ENCODE data around the gene PDE4D.

PDE4D gene

GRCh38 chr5:59485629-59486439, 407.7 kb downstream of the PDE4D start:
- H3K27me3 ChIP-seq (replicated peaks; ENCODE audit: control insufficient read depth, insufficient read depth, low read length) = no peaks in the 10 kb centered on the region
- DNase-seq (ENCODE audit: extremely low read depth, insufficient read length) = no peak
- H3K4me3 ChIP-seq (replicated peaks; ENCODE audit: low read depth, low read length) = no peak overlapping the region
- H3K36me3 ChIP-seq (ENCODE audit: control insufficient read depth, insufficient read depth, low read length) = no peaks in the 10 kb centered on the region
- no peak for TF ChIP-seq CTCF (IDR thresholded peaks at IDR 0.05; ENCODE audit: insufficient read depth, low read length, poor library complexity, severe bottlenecking)

- Histone ChIP-seq H3K36me3 (ENCODE audit: control insufficient read depth, insufficient read depth, low read length) (no peaks in the 10 kb centered on the region), H3K27me3 (replicated peaks; ENCODE audit: control insufficient read depth, insufficient read depth, low read length) (no peaks in the 10 kb centered on the region), H3K4me3 (replicated peaks; ENCODE audit: low read depth, low read length) (no peak overlapping the region)
- TF ChIP-seq CTCF (IDR thresholded peaks at IDR 0.05; ENCODE audit: insufficient read depth, low read length, poor library complexity, severe bottlenecking) = no peak
- no peak for DNase-seq (ENCODE audit: extremely low read depth, insufficient read length)
Observed at GRCh38 chr5:59485107-59485506, 408.4 kb downstream of the PDE4D start.

DNA sequence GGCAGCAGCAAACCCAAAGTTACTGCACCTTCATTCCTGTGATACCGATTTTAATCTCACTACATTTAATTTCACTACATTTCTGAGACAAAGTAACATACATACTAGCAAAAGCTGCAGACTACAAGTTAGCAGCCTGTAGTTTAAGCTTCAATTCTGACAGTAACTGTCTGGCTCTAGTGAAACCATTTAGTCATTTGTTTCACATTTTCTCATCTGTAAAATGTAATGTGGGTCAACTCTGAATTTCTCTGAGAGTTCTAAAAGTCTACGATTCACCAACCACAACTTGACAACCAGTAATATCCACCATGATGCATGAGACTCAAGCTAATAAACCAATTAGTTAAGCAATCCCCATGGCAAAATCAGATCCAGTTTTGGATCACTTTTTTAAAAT, 408.9 kb downstream of the PDE4D start:
- H3K4me3 ChIP-seq (replicated peaks; ENCODE audit: low read depth, low read length) = no peak overlapping the region

DNA sequence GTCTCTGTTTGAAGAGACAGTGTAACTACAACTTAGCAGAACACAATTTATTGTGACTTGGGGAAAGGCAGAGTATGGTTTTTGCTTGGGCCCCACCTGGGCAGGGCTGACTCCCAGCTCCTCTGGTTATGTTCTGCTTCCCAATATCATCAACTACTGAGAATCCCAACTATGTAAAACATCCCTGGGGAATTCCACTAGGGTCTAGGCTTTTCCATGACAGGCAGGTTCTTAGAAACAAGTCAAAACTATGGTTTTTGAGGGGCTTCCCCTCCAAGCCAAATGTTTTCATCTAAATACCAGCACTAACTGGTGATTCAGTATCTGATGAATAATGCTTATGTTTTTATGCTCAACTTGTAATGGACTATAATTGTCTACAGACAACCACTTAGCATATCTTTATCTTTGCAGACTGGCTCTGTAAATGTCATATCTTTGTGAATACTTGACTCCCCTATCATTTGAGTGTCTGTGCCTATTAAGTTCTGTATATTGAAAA, 409.5 kb downstream of the PDE4D start:
- no peak for TF ChIP-seq CTCF (IDR thresholded peaks at IDR 0.05; ENCODE audit: insufficient read depth, low read length, poor library complexity, severe bottlenecking)
- H3K36me3 ChIP-seq (ENCODE audit: control insufficient read depth, insufficient read depth, low read length) = no peaks in the 10 kb centered on the region
- no peak for DNase-seq (ENCODE audit: extremely low read depth, insufficient read length)
- no peaks in the 10 kb centered on the region for H3K27me3 ChIP-seq (replicated peaks; ENCODE audit: control insufficient read depth, insufficient read depth, low read length)
- H3K4me3 ChIP-seq (replicated peaks; ENCODE audit: low read depth, low read length) = no peak overlapping the region

More for the DNA sequence above, 408.9 kb downstream of the PDE4D start:
- no peaks in the 10 kb centered on the region for H3K36me3 ChIP-seq (ENCODE audit: control insufficient read depth, insufficient read depth, low read length)
- H3K27me3 ChIP-seq (replicated peaks; ENCODE audit: control insufficient read depth, insufficient read depth, low read length) = no peaks in the 10 kb centered on the region
- no peak for TF ChIP-seq CTCF (IDR thresholded peaks at IDR 0.05; ENCODE audit: insufficient read depth, low read length, poor library complexity, severe bottlenecking)
- no peak for DNase-seq (ENCODE audit: extremely low read depth, insufficient read length)

GRCh38 chr5:59479086-59479485, 414.4 kb downstream of the PDE4D start:
- Histone ChIP-seq H3K4me3 (replicated peaks; ENCODE audit: low read depth, low read length) (no peak overlapping the region), H3K36me3 (ENCODE audit: control insufficient read depth, insufficient read depth, low read length) (no peaks in the 10 kb centered on the region), H3K27me3 (replicated peaks; ENCODE audit: control insufficient read depth, insufficient read depth, low read length) (no peaks in the 10 kb centered on the region)
- DNase-seq (ENCODE audit: extremely low read depth, insufficient read length) = no peak
- TF ChIP-seq CTCF (IDR thresholded peaks at IDR 0.05; ENCODE audit: insufficient read depth, low read length, poor library complexity, severe bottlenecking) = no peak
